Measurements from ENCODE around the gene LYPD3. TPM values are rescaled to one million over a fixed set of nuclear protein-coding genes. Genes with fewer than 3 reads are reported as not detected.

LYPD3 gene
- total RNA-seq, 1 donor from 2014 or later = 0.33 TPM

DNA sequence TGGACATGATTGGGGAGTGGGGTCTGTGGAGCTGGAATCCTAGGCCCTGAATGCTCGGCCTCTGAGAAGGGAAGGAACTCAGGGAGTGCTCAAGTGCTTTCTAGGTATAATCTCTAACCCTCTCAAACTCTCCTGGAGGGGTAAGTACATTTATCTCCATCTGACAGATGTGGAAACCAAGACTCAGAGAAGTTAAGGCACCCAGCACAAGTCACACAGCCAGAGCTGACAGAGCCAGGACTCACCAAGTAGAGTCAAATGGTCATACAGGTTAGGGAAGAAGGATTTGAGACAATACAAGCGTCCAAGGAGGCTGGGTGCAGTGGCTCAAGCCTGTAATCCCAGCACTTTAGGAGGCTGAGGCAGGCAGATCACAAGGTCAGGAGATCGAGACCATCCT lies 12.9 kb upstream of the LYPD3 start:
- TF ChIP-seq, protein P1, sequence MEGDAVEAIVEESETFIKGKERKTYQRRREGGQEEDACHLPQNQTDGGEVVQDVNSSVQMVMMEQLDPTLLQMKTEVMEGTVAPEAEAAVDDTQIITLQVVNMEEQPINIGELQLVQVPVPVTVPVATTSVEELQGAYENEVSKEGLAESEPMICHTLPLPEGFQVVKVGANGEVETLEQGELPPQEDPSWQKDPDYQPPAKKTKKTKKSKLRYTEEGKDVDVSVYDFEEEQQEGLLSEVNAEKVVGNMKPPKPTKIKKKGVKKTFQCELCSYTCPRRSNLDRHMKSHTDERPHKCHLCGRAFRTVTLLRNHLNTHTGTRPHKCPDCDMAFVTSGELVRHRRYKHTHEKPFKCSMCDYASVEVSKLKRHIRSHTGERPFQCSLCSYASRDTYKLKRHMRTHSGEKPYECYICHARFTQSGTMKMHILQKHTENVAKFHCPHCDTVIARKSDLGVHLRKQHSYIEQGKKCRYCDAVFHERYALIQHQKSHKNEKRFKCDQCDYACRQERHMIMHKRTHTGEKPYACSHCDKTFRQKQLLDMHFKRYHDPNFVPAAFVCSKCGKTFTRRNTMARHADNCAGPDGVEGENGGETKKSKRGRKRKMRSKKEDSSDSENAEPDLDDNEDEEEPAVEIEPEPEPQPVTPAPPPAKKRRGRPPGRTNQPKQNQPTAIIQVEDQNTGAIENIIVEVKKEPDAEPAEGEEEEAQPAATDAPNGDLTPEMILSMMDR (IDR thresholded peaks at IDR 0.05; ENCODE audit: insufficient read depth, low read length, poor library complexity, severe bottlenecking) = no peak
- no peak overlapping the region for H3K4me3 ChIP-seq (ENCODE audit: low read depth, low read length)
- no peaks in the 10 kb centered on the region for H3K36me3 ChIP-seq (ENCODE audit: control insufficient read depth, insufficient read depth, low read length)
- H3K27me3 ChIP-seq (ENCODE audit: control insufficient read depth, insufficient read depth, low read length) = no peaks in the 10 kb centered on the region
- no peak for DNase-seq (ENCODE audit: low read depth)

DNA sequence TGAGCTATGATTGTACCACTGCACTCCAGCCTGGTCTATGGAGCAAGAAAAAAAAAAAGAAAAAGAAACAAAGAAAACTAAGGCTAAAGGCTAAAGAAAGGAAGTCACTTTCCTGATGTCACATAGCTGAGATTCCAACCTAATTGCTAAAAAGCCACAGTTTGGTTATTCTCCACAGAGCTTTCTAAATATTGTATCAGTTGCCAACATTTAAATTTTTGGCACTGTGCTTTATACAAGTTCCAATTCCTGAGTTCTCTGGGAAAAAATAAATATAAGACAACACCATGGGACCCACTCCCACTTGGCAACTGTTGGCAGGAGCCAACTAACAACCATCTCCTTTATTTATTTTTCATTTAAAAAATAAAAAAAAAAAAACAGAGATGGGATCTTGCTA lies 11.2 kb upstream of the LYPD3 start:
- no peaks in the 10 kb centered on the region for H3K36me3 ChIP-seq (ENCODE audit: control insufficient read depth, insufficient read depth, low read length)
- TF ChIP-seq, protein P1 (IDR thresholded peaks at IDR 0.05; ENCODE audit: insufficient read depth, low read length, poor library complexity, severe bottlenecking) = no peak
- no peak overlapping the region for H3K4me3 ChIP-seq (ENCODE audit: low read depth, low read length)
- DNase-seq (ENCODE audit: low read depth) = peak; percentile 10
- no peaks in the 10 kb centered on the region for H3K27me3 ChIP-seq (ENCODE audit: control insufficient read depth, insufficient read depth, low read length)

DNA sequence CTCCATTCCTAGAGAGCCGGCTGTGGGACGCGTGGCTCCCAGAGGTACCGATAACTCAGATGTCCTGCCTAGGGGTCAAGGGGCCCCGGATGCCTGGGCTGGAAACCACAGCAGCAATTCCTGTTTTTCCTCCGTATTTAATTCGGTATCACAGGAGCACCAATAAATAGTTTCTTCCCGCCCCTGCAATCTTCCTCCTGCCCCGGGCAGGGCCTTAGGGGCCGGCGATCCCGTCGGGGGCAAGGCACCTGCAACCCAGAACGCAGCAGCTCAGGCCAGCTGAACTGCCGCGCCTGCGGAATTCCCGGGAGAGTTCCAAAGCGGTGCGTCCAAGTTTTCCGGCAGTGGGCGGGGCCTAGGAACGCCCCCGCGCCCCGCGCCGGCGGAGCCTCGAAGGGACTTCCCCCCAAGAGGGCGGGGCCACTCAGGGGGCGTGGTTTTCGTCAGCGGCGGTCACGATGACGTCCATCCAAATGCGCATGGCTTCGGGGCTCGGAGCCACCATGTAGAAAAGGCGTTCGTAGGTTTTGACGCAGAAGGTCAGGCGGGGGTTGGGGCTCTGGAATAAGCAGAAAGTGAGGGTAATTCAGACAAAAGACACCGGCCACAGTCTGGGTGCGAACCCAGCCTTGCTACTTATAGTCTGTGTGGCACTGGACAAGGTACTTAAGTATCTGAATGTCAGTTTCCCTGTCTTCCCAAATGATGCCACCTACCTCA lies 9.7 kb upstream of the LYPD3 start:
- no peaks in the 10 kb centered on the region for H3K36me3 ChIP-seq (ENCODE audit: control insufficient read depth, insufficient read depth, low read length)
- DNase-seq (ENCODE audit: low read depth) = peak; percentile 59
- TF ChIP-seq, protein P1 (IDR thresholded peaks at IDR 0.05; ENCODE audit: insufficient read depth, low read length, poor library complexity, severe bottlenecking) = no peak
- no peaks in the 10 kb centered on the region for H3K27me3 ChIP-seq (ENCODE audit: control insufficient read depth, insufficient read depth, low read length)
- H3K4me3 ChIP-seq (ENCODE audit: low read depth, low read length) = peak overlapping the region; percentile 31

DNA sequence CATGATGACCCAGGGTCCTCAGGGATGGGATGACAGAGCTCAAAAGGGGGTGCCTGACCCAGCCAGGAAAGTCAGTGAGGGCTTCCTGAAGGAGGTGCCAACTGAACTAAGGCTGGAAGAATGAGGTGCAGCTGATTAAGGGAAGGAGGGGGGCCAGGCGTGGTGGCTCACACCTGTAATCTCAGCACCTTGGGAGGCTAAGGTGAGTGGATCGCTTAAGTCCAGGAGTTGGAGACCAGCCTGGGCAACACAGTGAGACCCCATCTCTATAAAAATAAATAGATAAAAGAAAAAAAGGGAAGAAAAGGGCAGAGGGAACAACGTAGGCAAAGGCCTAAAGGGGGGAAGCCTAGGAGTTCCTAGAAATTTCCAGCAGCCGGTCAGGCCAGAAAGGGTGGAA lies 9.1 kb upstream of the LYPD3 start:
- H3K4me3 ChIP-seq (ENCODE audit: low read depth, low read length) = no peak overlapping the region
- DNase-seq (ENCODE audit: low read depth) = no peak
- TF ChIP-seq, protein P1 (IDR thresholded peaks at IDR 0.05; ENCODE audit: insufficient read depth, low read length, poor library complexity, severe bottlenecking) = no peak
- no peaks in the 10 kb centered on the region for H3K36me3 ChIP-seq (ENCODE audit: control insufficient read depth, insufficient read depth, low read length)
- H3K27me3 ChIP-seq (ENCODE audit: control insufficient read depth, insufficient read depth, low read length) = no peaks in the 10 kb centered on the region

DNA sequence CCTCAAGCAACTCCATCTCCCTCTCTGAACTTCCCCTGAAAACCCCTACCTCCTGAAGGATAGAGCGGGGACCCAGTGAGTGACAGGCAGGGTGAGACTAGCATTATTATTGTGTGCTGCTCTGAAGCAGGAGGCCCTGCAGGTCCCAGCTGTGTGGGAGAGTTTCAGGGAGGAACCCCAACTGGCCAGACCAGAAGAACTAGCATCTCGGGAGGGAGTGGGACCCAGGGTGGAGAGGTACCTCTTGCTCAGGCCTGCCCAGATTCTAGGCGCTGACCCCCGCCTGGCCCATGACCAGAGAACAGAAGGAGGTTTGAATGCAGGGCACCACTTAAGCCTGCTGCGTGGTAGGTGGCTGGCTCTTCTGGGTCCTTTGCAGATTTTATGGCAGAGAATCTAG lies 5.7 kb upstream of the LYPD3 start:
- Histone ChIP-seq H3K4me3 (ENCODE audit: low read depth, low read length) (no peak overlapping the region), H3K27me3 (ENCODE audit: control insufficient read depth, insufficient read depth, low read length) (no peaks in the 10 kb centered on the region), H3K36me3 (ENCODE audit: control insufficient read depth, insufficient read depth, low read length) (no peaks in the 10 kb centered on the region)
- DNase-seq (ENCODE audit: low read depth) = no peak
- TF ChIP-seq, protein P1 (IDR thresholded peaks at IDR 0.05; ENCODE audit: insufficient read depth, low read length, poor library complexity, severe bottlenecking) = no peak

DNA sequence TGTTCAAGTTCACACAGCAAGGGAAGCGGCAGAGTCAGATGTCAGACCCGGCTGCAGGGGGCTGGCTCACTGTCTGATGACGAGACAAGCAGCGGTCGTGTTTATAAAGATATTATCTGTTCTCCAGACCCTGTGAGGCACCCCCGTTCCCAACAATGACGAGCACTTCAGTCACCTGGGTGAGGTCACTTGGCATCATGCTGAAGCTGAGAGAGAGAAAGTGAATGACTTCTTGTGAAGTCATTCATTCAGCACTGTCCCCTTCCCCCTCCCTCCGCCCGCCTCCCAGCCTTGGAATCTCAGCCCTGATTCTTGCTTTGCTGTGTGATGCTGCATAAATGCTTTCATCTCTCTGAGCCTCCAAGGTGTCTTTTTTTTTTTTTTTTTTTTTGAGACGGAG lies 4.9 kb upstream of the LYPD3 start:
- H3K4me3 ChIP-seq (ENCODE audit: low read depth, low read length) = no peak overlapping the region
- no peak for DNase-seq (ENCODE audit: low read depth)
- peaks cover 3% of the 10 kb centered on the region for H3K27me3 ChIP-seq (ENCODE audit: control insufficient read depth, insufficient read depth, low read length)
- H3K36me3 ChIP-seq (ENCODE audit: control insufficient read depth, insufficient read depth, low read length) = no peaks in the 10 kb centered on the region
- TF ChIP-seq, protein P1 (IDR thresholded peaks at IDR 0.05; ENCODE audit: insufficient read depth, low read length, poor library complexity, severe bottlenecking) = no peak

All from kidney epithelial cell (primary cell).